Activated CD4-positive, alpha-beta T cell treated with anti-CD3 and anti-CD28 coated beads for 4 hours (primary cell): ENCODE data around the gene RNASEL.

Source experiments
- DNase-seq, 2 donors: peaks; one replicate each; pipeline ENCODE4 v3.0.0-alpha.2; 2020

RNASEL gene

DNA sequence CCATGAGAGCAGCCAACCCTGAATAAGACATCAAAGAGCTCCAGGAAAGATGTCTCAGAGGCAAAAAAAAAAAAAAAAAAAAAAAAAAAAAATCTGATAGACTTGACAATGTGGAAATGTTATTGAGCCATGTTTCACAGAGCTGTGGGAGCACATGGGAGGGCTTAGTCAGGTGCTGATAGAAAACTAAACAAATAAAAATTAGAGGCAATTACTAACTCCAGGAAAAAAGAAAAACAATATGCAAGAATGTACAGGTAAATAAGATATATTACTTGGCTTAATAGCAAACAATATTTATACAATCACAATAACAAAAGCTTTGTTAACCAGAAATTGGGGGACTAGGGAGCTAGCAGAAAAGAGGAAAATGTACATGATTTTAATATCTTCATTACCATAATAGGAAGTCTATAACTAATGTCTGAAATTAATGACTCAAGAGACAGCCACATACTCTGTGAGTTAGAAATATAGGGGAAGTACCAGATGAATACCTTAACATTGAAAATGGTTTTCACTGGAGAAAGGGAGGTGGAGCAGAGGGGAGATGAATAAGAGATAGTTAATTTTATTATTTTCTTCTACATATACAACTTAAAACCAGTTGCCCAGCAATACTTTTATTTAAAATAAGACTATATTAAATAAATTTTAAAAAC lies 32.0 kb upstream of the RNASEL start:
- no peak for DNase-seq

DNA sequence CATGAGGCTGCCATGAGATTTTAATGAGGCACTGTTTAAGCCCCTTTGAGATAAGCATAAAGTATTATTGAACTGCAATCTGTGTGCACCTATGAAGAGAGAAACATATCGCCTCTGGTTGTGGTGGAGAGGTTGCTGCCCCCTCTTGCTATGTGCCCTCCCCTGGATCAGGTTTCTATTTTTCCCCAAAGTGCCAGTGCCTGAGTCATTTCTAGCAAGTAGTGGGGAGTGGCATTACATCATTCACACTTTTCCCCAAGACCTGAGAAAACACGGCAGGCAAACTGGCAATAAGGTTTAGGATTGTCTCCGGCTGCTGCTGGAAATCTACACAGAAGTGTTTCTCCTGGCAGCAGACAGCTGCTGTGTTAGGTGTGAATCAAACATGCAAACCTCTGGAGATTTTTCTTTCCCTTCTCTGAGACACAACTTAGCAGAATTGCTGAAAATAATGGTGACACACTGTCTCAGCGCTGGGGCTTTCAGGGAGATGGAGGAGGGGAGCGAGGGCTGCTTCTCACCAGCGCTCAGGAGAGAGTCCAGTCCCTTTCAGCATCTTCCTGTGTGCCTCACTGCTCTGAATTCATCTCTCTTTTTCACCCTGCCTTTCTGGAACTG lies 28.8 kb upstream of the RNASEL start:
- no peak for DNase-seq

DNA sequence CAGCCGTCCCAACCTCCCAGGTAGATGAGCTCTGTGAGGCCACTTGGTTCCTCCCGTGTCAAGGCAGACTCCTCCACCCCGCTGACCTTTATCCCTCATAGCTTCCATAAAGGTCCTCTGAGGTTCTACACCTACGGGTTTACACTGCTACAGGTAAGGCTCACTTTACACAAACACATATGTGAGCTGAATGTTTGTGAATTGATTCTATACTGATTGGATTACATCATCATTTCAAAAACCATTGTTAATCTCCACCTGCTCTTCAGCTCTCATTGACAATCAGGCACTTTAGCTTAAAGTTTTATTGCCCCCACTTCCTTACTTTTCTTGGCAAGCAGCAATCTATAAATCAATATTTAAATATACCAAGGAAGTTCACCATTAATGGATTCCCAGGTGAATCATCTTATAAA lies 28.0 kb upstream of the RNASEL start:
- no peak for DNase-seq

DNA sequence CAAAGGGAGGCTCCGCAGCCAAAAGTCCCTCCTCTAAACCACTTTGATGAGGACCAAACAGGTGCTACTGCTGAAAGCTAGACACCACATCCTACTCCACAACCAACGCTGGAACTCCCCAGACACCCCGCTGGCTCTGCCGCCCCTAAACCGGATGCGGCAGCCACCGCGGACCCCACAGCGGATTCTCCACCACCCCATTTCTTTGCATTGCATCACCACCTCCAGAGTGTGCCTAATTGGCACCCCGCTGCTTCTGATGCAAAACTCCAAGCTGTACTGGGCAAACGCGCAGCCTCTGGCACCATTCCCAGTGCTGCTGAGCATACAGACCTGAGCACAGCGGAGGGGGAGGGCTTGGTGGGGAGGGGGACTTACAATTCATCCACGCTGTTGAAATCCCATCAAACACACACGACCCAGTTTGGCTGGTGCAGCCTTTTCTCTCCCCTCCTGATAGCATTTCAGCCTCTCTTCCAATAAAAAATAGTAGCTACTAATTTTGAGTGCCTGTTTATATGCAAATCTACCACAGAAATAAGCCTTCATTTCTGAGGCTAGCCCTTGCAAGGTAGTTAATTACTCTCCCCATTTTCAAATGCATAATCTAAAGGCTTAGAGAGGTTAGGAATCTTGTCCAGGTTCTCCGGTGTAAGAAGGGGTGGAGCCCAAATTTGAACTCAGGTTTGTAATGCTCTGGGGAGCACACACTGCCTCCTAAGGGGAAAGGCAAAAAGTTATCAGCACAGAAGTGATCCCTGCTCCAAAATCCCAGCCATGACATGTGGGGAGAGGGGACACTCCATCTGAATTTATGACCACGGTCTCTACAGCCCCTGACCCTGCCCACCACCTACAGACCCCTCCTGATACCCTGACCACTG lies 27.3 kb upstream of the RNASEL start:
- DNase-seq: peak; percentile 79 to 85

DNA sequence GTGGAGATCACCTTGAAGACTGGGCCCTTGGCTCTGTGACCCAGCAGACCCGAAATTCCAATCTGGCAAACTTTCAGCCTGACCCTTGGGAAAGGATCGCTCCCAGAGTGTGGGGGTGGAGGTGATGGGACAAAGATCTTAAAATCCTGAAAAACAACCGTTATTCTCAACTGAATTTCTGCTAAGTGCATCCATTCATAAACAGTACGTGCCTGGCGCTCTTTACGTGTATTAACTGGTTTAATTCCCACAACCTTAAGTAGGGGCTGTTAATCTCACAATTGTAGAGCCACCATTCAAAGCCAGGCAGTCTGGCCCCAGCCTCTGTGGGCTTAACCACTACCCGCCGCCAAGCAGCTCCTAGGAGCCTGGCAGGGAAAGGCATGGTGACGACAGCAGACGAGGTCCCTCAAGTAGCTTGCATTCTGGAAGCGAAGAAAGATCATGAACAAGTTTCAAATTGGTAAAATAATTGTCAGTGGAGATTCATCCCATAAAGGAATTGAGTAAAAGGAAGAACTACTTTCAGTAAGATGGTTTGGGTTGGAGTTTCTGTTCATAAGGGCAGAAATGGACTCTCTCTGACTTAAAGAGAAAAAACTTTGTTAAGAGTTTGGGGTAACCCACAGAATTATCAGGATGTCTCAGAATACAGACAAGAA lies 26.5 kb upstream of the RNASEL start:
- DNase-seq: no peak

DNA sequence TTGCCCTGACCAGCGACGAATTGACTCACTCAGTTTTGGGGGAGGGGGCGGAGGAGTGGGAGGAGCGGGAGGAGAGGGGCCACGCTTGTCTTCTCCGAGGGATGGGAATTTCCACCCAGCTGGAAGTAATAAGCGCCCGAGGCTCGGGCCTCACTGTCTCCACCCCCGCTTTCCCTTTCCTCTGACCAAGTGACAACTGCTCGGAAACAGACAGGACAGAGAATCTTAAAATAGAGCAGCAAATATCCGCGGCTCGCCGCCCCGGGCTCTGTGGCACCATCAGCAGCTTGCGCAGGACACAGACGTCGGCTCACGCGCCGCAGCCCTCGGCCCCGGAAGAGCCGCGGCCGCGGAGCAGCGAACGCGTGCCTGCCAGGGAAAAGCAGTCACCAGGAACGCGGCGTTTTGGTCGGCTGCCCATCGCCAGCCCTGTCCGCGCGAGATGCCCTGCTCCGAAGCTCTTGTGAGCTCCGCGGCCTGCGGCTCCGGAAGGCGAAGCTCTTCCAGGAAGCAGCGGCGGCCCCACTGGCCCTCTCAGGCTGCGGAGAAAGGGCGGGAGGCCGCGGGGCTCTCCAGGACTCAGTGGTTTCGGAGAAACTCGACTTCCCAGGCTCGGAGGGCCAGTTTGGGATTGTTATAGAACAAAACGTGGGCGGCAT lies 25.9 kb upstream of the RNASEL start:
- DNase-seq: peak; percentile 74 to 75

DNA sequence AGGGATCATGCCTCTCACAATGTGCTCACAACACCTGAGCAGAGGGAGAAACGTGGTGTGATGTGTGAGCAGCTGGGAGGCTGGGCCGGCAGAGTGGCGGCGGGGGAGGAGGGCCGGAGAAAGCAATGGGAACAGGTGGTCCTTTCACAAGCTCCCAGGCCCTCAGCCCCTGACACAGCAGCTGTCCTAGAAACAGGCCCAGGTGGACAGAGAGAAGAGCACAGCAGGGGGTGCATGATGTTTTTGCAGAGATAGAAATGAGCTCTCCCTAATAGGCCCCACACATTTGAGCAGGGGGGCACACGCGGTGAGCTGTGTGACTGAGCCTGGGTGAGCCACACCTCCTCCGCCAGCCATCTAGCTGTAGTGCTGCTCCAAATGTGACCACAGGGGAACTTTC lies 22.7 kb upstream of the RNASEL start:
- DNase-seq: no peak

DNA sequence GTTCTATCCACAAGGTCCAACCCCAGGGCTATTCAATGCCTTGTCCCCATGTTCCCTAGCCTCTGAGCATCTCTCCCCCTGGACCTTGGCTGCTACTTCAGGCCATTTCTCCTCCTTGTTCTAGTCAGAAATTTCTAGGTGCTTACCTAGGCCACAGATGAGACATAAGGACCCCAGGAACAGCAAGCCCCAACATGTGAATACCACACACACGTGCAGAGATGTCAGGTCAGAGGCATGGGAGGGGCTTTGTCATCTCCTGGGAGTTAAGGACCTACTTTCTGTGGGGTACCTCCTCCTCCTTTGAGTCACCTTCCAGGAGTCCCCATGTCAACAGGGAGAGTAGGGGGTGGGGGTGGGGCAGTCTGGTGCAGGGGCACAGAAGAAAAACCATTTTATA lies 22.3 kb upstream of the RNASEL start:
- no peak for DNase-seq

DNA sequence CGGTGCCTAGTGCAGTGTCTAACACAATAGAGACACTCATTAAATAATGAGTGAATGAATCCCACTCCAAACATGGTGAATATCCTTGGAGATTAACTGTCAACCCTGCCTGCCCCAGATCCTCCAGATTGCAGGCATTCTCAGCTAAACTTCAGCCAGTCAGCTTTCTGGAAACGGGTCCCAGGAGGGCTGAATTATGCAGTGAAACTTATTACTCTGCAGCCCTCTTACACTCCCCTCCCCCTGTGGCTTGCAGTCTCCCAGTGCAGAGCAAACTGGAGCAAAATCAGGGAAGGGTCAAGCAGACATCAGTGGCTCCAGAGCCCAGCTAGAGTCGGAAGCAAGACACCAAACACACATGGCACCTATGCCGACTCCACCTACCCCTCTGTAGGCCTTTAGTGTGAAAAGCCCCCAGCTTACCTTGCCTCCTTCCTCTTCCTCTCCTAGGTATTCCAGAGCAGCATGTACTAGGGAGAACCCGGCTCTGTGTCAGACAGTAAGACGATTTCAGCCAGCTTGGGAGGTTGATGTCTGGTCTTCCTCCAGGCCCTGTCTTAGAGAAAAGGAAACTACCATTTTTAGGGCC lies 21.6 kb upstream of the RNASEL start:
- DNase-seq: no peak

DNA sequence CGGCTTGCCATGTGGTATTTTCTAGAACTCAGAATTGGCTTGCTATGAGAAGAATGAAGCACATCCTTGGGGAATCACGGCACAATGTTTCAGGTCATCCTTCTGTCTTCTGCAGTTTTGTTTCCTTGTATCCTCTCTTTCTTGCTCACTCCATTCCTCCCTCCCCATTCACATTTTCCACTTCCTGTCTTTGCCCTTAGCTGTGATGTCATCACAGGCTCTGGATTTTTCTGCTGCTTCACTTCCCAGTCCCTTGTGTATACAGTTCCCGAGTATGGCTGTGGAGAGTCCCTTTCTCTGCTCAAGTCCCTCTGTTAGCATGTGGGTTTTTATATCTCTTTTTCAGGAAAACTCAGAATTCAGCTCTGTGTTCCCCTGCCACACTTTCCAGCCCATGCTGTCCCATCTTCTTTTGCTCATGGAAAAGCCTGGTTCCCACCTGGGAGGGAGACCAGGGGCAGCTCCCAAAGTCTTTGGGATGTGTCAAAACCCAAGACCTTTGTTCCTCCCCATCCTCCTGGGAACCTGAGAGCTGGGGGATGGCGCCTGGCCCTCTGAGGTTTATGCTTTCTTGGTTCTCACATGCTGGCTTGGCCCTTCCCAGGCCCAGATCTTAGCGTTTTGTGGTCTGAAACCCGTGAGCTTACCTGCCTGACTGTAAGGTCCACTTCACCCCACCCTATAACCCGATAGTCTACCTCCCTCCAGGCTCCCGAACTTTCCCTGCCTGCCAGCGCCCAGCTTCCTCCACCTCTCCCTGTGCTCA lies 20.0 kb upstream of the RNASEL start:
- no peak for DNase-seq

DNA sequence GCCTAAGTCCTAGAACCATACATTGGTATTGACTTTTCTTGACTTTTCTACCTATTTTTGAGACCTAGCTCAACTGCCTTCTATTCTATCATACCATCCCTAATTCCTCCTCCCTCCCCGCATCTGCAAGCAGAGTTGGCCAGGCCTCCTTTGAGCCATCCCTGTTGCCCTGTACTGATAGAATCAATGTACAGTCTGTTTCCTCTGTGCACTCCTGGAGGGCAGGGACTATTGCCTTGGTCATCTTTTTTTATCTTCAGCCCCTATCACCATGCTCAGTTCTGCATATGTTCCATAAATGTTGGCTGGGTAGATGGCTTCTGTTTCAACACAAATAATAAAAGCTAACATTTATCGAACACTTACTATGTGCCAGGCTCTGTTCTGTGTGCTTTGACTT lies 19.2 kb upstream of the RNASEL start:
- no peak for DNase-seq

DNA sequence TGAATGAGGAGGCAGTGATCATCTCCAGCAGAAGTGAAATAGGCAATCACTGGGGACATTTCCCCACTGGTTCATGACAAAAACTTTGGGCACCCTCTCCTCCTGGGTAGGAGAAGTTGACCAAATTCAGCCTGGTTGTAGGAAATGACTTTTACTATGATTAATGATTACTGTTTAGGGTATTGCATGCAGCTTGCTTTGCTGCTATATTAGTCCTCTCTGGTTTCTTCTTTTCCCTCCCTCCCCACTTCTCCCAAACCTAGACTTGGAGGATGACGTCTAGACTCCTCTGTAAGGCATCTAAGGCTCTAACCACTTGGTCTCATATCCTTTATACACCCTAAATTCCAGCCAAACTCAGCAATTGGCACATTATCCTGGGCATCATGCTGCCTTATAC lies 18.5 kb upstream of the RNASEL start:
- no peak for DNase-seq

DNA sequence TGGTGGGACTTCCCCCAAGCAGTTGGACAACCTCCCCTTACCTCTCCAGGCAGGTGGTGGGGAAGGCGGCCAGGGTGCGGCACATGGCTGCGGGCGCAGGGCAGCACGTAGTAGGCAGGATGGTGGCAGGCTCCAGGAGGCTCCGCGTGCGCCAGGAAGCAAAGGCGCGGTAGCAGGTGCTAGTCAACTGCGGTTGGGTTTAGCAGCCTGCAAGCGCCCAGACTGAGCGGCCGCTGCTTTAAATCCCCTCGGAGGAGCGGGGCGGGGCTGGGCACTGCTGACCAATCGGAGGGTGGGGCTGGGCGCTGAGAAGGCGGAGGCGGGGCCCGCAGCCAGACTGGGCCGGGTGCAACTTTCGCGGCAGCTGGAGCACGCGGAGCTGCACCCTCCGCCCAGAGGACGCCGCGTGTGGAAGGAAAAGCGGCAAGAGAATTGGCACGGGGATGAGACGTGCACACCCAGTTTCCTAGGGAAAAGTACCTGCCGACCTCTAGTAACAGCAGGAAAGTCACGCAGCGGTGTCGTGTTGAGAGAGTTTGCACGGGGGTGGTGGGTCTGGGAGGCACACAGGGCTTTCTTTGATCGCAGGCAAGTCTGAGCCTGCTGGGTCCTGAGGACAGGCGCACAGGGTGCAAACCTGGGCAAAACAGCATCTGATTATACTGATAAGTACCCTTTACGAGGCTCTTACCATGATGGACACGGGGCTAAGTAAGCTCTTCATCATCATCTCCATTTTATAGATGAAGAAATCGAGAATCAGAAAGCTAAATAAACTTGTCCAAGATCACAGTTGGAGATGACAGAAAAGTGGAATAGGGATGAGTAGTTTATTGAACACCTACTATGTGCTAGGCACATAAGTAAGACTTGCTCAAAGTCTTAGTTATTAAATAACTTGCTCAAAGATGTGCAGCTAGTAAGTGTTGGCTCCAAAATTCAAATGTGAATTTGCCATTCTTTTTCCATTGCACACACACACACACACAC lies 15.4 kb upstream of the RNASEL start, which contains the start of gene RGS16:
TSS of gene RGS16 (minus strand) at position 215 of the 990 bp plus-strand sequence. CDS start at position 85, 130 bp downstream.
- DNase-seq: peak; percentile 92 to 94

DNA sequence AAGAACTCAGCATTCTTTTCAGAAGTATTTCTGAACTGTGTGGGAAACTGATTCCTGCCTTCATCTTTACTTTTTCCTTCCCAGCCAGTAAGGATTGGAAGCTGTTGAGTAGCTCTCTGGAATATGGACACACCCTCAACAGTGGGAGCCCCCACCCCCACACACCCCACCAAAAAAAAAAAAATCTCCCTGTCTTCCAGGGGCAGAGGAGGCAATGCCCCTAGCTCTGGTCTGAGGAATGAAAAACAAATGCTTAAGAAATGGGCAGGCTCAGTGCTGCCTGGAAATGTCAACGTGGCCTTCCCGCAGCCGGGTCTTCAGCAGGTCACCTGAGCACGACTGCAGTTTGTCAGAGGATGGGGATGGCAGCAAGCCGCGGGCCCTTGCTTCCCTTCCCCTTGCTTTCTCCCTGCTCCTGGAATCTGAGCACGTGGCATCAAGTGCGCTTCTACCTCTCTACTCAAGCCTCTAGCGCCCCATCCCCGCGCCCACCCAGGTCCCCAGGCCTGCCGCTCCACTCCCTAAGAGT lies 14.7 kb upstream of the RNASEL start:
- no peak for DNase-seq

DNA sequence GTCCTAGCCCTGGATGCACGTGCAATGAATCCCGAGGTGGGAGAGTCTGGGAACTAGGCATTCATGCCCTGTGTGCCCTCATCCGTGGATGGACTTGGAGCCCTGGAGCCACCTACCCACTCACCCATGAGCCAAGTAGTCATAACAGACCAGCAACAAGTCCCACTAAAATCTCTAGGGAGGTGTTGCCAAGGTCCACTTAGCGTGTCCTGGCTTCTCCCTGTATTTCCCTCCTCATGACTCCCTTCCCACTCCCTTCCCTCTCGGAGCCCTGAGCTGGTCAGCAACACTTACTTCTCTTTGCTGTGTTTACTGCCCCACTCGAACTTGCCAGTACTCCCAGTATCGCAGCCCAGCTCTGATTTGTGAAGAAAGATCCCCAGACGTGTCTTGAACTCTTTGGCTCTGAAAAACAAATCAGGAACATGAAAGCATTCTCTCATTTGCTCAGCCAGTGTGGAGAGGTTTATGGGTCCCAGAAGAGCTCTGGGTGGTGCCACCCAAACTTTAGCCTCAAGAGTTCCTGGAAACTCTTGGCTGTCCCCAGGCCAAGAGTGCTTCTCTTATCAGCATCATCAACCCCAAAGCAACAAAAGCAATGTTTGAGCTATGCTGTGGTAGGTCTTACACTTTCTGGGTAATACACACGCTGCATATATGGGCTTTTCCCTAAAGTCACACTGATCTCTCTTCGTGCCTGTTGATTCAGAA lies 14.0 kb upstream of the RNASEL start:
- DNase-seq: no peak

DNA sequence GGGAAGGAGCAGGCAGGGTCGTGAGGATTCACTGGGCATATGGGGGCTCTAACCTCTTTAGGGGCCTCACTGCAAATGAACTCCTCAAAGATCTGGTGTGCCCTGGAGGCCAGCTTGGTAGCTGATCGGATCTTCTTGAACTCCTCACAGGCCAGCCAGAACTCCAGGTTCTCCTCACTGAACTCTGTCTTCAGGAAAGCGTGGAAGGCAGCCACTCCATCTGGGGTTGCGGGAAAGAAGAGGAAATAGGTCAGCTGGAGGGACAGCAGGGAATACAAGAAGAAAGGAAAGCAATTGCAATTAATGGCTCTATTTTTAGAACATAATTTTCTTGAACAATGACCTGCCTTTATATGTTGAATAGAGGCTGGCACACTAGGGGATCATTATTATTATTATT lies 12.9 kb upstream of the RNASEL start:
- DNase-seq: no peak

DNA sequence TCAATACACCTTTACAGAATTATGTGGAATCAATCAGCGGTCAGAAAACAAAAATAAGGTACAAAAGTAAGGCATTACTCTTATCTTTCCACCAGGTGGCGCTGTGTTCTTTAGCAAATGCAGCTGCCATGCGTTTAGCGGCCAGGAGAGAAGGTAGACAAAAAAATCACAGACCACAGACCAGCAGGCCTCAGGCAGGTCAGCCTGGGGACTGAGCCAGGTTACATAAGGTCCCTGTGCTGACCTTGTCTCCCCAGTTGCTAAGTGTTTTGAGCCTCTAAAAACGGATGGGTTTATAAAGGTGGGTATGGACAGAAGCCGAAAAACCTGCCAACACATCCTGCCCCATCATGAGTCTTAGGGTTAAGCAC lies 12.3 kb upstream of the RNASEL start:
- peak; percentile 72 to 76 for DNase-seq

DNA sequence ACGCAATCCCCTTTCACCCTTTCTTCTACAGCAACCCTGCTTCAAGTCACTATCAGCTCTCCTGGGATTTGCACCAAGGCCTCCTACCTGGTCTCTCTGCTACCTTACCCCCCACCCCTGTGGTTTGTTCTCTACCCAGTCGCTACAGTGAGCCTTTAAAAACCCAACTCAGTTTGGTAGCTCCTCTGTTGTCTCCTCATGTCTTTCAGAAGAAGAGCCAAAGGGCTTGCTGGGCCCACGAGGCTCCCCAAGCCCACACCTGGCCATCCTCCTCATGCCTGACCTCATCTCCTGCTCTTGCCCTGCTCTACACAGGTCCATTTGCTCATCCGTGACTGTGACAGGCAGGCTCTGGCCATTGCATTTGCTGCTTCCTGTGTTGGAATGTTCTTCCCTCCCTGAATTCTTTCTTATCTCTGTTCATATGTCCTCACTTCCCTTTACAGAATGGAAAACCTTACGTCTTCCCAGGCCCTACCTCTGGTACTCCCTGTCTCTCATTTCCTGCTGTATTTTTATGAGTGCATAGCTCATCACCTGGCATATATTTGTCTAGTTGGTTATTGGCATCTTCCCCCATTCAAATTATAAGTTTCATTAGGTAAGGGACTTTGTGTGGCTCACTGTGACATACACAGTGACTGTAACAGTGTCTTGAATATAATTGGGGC lies 11.8 kb upstream of the RNASEL start:
- no peak for DNase-seq
